OCI-LY7 (cell line): ENCODE results near the gene JPT1. TPM values are rescaled to one million over a fixed set of nuclear protein-coding genes. Genes with fewer than 3 reads are reported as not detected.

ENCODE experiments used
- BruUV-seq: library from RNA; stranded (reverse); fragments of 400-500 nt; replicated peaks from 2 replicates; lab custom pipeline; 2021; lab: Mats Ljungman, UMichigan
- CTCF ChIA-PET: fragments of 300-600 bp; sonication (Branson Sonifier 250); formaldehyde crosslinking; loops from one replicate; lab custom pipeline; 2022; ENCODE audit warnings: antibody characterized with exemption; ENCODE audit not compliant: unreplicated experiment; lab: Charles Lee
- POLR2A ChIA-PET: fragments of 300-600 bp; sonication (Branson Sonifier 250); formaldehyde crosslinking; loops from one replicate; lab custom pipeline; 2022; ENCODE audit warnings: antibody characterized with exemption; lab: Charles Lee
- DNase-seq: peaks from one replicate; pipeline ENCODE4 v3.0.0-alpha.2; 2015; ENCODE audit warnings: low spot score
- H2AFZ ChIP-seq: fragments of 200-600 bp; sonication (generic), shearing (Covaris generic); 2 replicates; pipeline ENCODE4 v1.6.1; 2014; ENCODE audit warnings: mild to moderate bottlenecking, antibody characterized with exemption, low read length, moderate library complexity
- H3K27ac ChIP-seq: fragments of 200-600 bp; sonication (generic); 2 replicates; pipeline ENCODE4 v1.5.1; 2014; ENCODE audit warnings: mixed run types, low read depth, mild to moderate bottlenecking, moderate library complexity, low read length, inconsistent platforms; ENCODE audit not compliant: poor library complexity, severe bottlenecking
- H3K36me3 ChIP-seq: fragments of 200-600 bp; sonication (generic); 2 replicates; pipeline ENCODE4 v1.6.1; 2014; ENCODE audit warnings: mild to moderate bottlenecking, antibody characterized with exemption, low read length, moderate library complexity, mixed read lengths; ENCODE audit not compliant: insufficient read depth
- H3K4me1 ChIP-seq: fragments of 200-600 bp; sonication (generic); 2 replicates; pipeline ENCODE4 v1.5.1; 2014; ENCODE audit warnings: mild to moderate bottlenecking, low read length; ENCODE audit not compliant: insufficient read depth, poor library complexity, severe bottlenecking
- H3K4me2 ChIP-seq: fragments of 200-600 bp; sonication (generic); 2 replicates; pipeline ENCODE4 v1.6.1; 2014; ENCODE audit warnings: mild to moderate bottlenecking, low read length
- H3K4me3 ChIP-seq: fragments of 200-600 bp; sonication (generic); 2 replicates; pipeline ENCODE4 v1.5.1; 2014; ENCODE audit warnings: mild to moderate bottlenecking, low read depth, low read length; ENCODE audit not compliant: poor library complexity, severe bottlenecking
- H3K79me2 ChIP-seq: fragments of 200-600 bp; sonication (generic); 2 replicates; pipeline ENCODE4 v1.6.1; 2016; ENCODE audit warnings: low read depth, mild to moderate bottlenecking, low read length, moderate library complexity, mixed read lengths; ENCODE audit not compliant: insufficient read depth
- H3K9me2 ChIP-seq: fragments of 200-600 bp; sonication (generic); 2 replicates; pipeline ENCODE4 v1.6.1; 2016; ENCODE audit warnings: mild to moderate bottlenecking, low read length, mixed read lengths; ENCODE audit not compliant: insufficient read depth
- H3K9me3 ChIP-seq: fragments of 200-600 bp; sonication (generic); 2 replicates; pipeline ENCODE4 v1.6.1; 2014; ENCODE audit warnings: mild to moderate bottlenecking, mixed run types, low read length, mixed read lengths
- H4K20me1 ChIP-seq: fragments of 200-600 bp; sonication (generic); 2 replicates; pipeline ENCODE4 v1.6.1; 2014; ENCODE audit warnings: mild to moderate bottlenecking, antibody characterized with exemption, low read length, moderate library complexity, mixed read lengths; ENCODE audit not compliant: insufficient read depth
- CTCF ChIP-seq: fragments of 200-600 bp; sonication (generic); conservative IDR thresholded peaks from 2 replicates; pipeline ENCODE4 v1.5.1; 2014; ENCODE audit warnings: mild to moderate bottlenecking, antibody characterized with exemption, low read length, moderate library complexity, mixed read lengths
- EZH2phosphoT487 ChIP-seq: fragments of 200-600 bp; sonication (generic); IDR thresholded peaks from 2 replicates; pipeline ENCODE4 v1.6.1; 2018; ENCODE audit warnings: low read depth, borderline replicate concordance, mild to moderate bottlenecking, mixed run types, antibody characterized with exemption, low read length, moderate library complexity, mixed read lengths
- intact Hi-C: fragments of 100-400 bp; cut with micrococcal nuclease; formaldehyde crosslinking; loops from one replicate; pipeline ENCODE4 v1.10.0; 2022; ENCODE audit not compliant: unreplicated experiment
- total RNA-seq, 2 experiments: library from RNA; depleted of rRNA in 1 of 2; stranded (reverse); fragments of >200 nt in 1 of 2; shearing (Covaris generic) in 1 of 2; gene quantifications; 2 replicates each; pipeline ENCODE4 v1.2.3, GENCODE V29; 2014 to 2022

The JPT1 gene
- total RNA-seq, 2 experiments from 2014 or later: 121 to 251 TPM

- Histone ChIP-seq H3K9me3 (no peaks in the 10 kb centered on the region), H3K4me3 (no peak overlapping the region), H3K4me1 (no peaks in the 10 kb centered on the region), H3K9me2 (no peaks in the 10 kb centered on the region), H3K4me2 (no peak overlapping the region), H4K20me1 (no peaks in the 10 kb centered on the region), H3K36me3 (no peaks in the 10 kb centered on the region), H2AFZ (no peak overlapping the region), H3K27ac (no peak overlapping the region), H3K79me2 (no peaks in the 10 kb centered on the region)
- TF ChIP-seq CTCF (no peak), EZH2phosphoT487 (no peak)
- ChIA-PET CTCF (no interaction called here), POLR2A (no interaction called here)
- DNase-seq: no peak
- intact Hi-C loops: no loop called here
- BruUV-seq: no TSS peak
Observed at GRCh38 chr17:75194879-75195278, 40.6 kb upstream of the JPT1 start.

- H3K4me1 ChIP-seq: peaks cover 8% of the 10 kb centered on the region
- no peaks in the 10 kb centered on the region for H3K9me2 ChIP-seq
- BruUV-seq: no TSS peak
- no peak overlapping the region for H3K4me3 ChIP-seq
- no peaks in the 10 kb centered on the region for H3K9me3 ChIP-seq
- no peak overlapping the region for H3K27ac ChIP-seq
- no peaks in the 10 kb centered on the region for H3K36me3 ChIP-seq
- no peak overlapping the region for H2AFZ ChIP-seq
- DNase-seq: no peak
- H3K4me2 ChIP-seq: no peak overlapping the region
- ChIA-PET CTCF (interaction anchor here (0.6 kb wide), 2 partner anchors 9 to 78 kb away, joined by 3 read pairs; no protein-coding TSS in a partner anchor), POLR2A (interaction anchor here (0.6 to 2.0 kb wide), 3 partner anchors 8 to 103 kb away, joined by 3 to 12 read pairs (median 3); no protein-coding TSS in a partner anchor)
- H4K20me1 ChIP-seq: no peaks in the 10 kb centered on the region
- intact Hi-C loops: no loop called here
- TF ChIP-seq CTCF: no peak
- no peak for TF ChIP-seq EZH2phosphoT487
- no peaks in the 10 kb centered on the region for H3K79me2 ChIP-seq
Observed at GRCh38 chr17:75191584-75191983, 37.3 kb upstream of the JPT1 start.

- DNase-seq: no peak
- no peaks in the 10 kb centered on the region for H4K20me1 ChIP-seq
- no TSS peak for BruUV-seq
- H3K4me3 ChIP-seq: no peak overlapping the region
- H3K27ac ChIP-seq: no peak overlapping the region
- intact Hi-C loops: no loop called here
- no peaks in the 10 kb centered on the region for H3K9me3 ChIP-seq
- H3K4me1 ChIP-seq: peaks cover 9% of the 10 kb centered on the region
- no peak for TF ChIP-seq CTCF
- no peak for TF ChIP-seq EZH2phosphoT487
- no peaks in the 10 kb centered on the region for H3K79me2 ChIP-seq
- H2AFZ ChIP-seq: no peak overlapping the region
- POLR2A ChIA-PET: interaction anchor here (0.7 to 1.3 kb wide), 5 partner anchors 8 to 381 kb away, joined by 3 to 4 read pairs (median 4); no protein-coding TSS in a partner anchor
- no peak overlapping the region for H3K4me2 ChIP-seq
- CTCF ChIA-PET: interaction anchor here (1.1 to 1.3 kb wide), 2 partner anchors 13 to 74 kb away, joined by 3 to 4 read pairs; no protein-coding TSS in a partner anchor
- no peaks in the 10 kb centered on the region for H3K9me2 ChIP-seq
- H3K36me3 ChIP-seq: no peaks in the 10 kb centered on the region
Observed at GRCh38 chr17:75188614-75189013, 34.3 kb upstream of the JPT1 start.
